Measurements from ENCODE around the gene KCNAB1.

- TF ChIP-seq CTCF (IDR thresholded peaks at IDR 0.05; ENCODE audit: extremely low read depth in 1 of 2, insufficient read depth in 1 of 2, low read depth in 1 of 2, low read length in 2 of 2) = no peak
- TF ChIP-seq POLR2A (IDR thresholded peaks at IDR 0.05; ENCODE audit: low read depth, low read length) = no peak
- TF ChIP-seq EZH2 (IDR thresholded peaks at IDR 0.05; ENCODE audit: borderline replicate concordance, low read depth, low read length, severe bottlenecking) = no peak
These were observed 363.0 kb downstream of the KCNAB1 start for GRCh38 chr3:156483426-156483825.

Data from endothelial cell of umbilical vein (primary cell).